Keratinocyte (primary cell): ENCODE data around the gene KRT14.

Source experiments
- EZH2 ChIP-seq: IDR thresholded peaks from one replicate; pipeline ENCODE4 v1.6.1; 2012; ENCODE audit warnings: inconsistent platforms, mild to moderate bottlenecking, low read length, moderate library complexity
- TF ChIP-seq, protein P1 (sequence below), 3 experiments: IDR thresholded peaks in 1 of 3; conservative IDR thresholded peaks in 1 of 3; optimal IDR thresholded peaks in 1 of 3; 2 replicates in 2 of 3; 3 replicates in 1 of 3; pipeline versions ENCODE3 to v1.5.1; 2011; ENCODE audit warnings: low read length in 3 of 3, mild to moderate bottlenecking in 3 of 3, moderate library complexity in 2 of 3, control low read depth in 1 of 3, inconsistent platforms in 1 of 3; ENCODE audit not compliant: insufficient read depth in 2 of 3; ENCODE audit errors: extremely low read depth in 1 of 3

DNA sequence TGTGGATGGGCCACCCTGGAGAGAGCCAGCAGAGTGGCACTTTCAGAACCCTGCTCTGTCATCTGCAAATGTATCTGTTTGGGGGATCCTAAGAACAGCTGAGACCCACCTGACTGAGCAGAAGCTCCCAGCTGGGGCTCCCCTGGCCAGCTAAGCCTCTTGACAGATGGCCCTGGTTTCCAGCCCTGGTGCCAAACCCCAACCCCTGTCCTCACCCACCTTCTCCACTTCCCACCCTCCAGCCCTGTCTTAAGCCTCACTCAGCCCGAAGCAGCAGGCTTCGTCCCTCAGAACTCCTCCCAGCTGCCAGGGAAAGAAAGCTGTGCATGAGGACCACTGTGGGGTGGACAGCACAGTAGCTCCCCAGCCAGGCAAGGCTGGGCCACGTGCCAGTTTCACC is 11.4 kb downstream of the KRT14 start:
- TF ChIP-seq, protein P1, sequence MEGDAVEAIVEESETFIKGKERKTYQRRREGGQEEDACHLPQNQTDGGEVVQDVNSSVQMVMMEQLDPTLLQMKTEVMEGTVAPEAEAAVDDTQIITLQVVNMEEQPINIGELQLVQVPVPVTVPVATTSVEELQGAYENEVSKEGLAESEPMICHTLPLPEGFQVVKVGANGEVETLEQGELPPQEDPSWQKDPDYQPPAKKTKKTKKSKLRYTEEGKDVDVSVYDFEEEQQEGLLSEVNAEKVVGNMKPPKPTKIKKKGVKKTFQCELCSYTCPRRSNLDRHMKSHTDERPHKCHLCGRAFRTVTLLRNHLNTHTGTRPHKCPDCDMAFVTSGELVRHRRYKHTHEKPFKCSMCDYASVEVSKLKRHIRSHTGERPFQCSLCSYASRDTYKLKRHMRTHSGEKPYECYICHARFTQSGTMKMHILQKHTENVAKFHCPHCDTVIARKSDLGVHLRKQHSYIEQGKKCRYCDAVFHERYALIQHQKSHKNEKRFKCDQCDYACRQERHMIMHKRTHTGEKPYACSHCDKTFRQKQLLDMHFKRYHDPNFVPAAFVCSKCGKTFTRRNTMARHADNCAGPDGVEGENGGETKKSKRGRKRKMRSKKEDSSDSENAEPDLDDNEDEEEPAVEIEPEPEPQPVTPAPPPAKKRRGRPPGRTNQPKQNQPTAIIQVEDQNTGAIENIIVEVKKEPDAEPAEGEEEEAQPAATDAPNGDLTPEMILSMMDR (optimal IDR thresholded peaks at IDR 0.05 in 1 of 3, IDR thresholded peaks at IDR 0.05 in 1 of 3, conservative IDR thresholded peaks at IDR 0.05 in 1 of 3; ENCODE audit: extremely low read depth in 1 of 3, insufficient read depth in 2 of 3, low read length in 3 of 3) = no peak
- no peak for TF ChIP-seq EZH2
